GM13976 (cell line): ENCODE data around the gene ZFYVE28.
"Not testable (repeated sequence)": the region's sequence is repeated elsewhere in the genome, so short reads cannot be mapped to it uniquely, and the experiment has no call there.

Experiments
- DNase-seq: peaks from one replicate; pipeline ENCODE4 v3.0.0; 2012; ENCODE audit warnings: low spot score
- in situ Hi-C: fragments of 300-500 bp; cut with MboI; formaldehyde crosslinking; loops from one replicate; pipeline ENCODE4 v1.12.0; 2022; ENCODE audit warnings: low sequenced_read_pairs, mixed read lengths, inconsistent platforms; ENCODE audit not compliant: unreplicated experiment
- TF ChIP-seq, protein P1 (sequence below): IDR thresholded peaks from 2 replicates; pipeline ENCODE4 v1.5.1; 2012; ENCODE audit warnings: borderline replicate concordance, mild to moderate bottlenecking; ENCODE audit not compliant: insufficient read depth; ENCODE audit errors: extremely low read depth, missing control alignments, control extremely low read depth

Gene ZFYVE28

DNA sequence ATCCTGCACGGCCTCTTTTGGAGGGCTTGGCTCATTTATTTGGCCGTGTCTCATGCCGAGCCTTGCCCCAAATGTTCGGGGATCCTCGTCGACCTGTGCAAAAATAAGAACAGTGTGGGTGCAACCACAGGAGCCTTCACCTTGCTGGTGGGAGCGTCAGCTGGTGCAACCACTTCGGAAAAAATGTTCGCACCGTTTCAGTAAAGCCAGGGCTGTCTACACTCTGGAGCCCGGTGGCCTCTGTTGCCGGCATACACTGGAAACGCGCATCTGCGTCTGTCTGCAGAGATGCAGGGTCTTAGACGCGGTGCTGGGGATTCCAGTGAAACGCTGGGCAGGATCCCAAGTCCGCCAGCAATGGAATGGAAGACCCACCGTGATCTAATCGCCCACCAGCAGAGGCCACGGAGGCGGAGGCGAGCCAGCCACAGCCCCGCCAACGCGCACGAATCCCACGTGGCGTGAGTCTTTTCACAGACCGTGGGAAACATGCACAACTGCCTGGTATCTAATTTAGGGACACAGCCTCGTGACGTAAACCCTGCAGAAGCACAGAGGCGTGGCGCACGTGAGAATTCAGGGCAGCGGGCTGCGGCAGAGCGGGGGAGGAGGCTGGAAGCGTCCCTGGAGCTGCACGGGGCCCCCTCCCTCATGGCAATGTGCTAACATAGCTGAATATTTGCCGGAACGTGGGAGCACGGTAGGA lies 142.7 kb downstream of the ZFYVE28 start:
- no peak for DNase-seq
- in situ Hi-C loops, result no loop called here
- TF ChIP-seq, protein P1, sequence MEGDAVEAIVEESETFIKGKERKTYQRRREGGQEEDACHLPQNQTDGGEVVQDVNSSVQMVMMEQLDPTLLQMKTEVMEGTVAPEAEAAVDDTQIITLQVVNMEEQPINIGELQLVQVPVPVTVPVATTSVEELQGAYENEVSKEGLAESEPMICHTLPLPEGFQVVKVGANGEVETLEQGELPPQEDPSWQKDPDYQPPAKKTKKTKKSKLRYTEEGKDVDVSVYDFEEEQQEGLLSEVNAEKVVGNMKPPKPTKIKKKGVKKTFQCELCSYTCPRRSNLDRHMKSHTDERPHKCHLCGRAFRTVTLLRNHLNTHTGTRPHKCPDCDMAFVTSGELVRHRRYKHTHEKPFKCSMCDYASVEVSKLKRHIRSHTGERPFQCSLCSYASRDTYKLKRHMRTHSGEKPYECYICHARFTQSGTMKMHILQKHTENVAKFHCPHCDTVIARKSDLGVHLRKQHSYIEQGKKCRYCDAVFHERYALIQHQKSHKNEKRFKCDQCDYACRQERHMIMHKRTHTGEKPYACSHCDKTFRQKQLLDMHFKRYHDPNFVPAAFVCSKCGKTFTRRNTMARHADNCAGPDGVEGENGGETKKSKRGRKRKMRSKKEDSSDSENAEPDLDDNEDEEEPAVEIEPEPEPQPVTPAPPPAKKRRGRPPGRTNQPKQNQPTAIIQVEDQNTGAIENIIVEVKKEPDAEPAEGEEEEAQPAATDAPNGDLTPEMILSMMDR, result no peak

DNA sequence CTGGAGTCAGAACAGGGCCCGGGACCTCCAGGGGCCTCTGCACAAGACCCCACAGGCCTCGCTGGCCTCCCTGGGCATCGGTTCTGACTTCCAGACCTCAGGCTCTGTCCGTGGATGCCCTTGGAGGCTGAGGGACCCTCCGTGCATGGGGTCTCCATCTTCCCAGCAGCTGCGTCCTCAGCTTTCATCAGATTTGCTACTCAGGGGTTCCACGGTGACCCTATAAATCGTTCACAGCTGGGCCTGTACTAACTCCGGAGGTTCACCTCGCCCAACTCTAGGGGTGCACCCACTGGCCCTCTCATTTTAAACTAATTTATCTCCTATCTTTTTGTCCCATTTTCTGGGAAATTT lies 143.4 kb downstream of the ZFYVE28 start:
- in situ Hi-C loops, DNase-seq: not testable (repeated sequence)

DNA sequence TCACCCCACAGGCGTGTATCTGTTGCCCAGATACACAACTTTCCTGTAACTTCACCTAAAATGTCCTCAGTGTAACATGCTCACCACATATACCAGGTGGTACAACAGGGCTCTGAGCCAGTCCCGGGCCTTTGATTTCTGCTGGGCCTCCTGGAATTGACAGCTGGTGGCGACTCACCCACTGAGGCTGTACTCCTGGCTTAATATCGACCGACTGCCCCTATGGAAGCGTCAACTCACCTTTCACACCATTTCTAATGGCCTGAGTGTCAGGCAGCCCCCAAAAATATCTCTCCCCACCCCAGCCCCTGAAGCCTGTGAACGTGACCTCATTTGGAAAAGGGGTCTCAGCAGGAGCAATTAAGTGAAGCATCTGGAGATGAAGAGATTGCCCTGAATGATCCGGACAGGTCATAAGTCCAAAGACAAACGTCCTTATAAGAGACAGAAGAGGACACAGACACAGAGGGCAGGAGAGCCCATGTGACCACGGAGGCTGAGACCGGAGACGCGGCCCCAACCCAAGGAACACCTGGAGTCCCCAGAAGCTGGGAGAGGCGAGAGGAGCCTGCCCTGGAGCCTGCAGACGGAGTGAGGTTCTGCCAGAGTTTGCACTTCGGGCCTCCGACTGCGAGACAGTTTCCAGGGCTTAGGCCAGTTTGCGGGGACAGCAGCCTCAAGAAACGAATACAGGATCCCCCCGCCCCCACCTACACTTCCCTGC lies 144.0 kb downstream of the ZFYVE28 start:
- in situ Hi-C loops, result no loop called here
- no peak for DNase-seq
- TF ChIP-seq, protein P1, result no peak

DNA sequence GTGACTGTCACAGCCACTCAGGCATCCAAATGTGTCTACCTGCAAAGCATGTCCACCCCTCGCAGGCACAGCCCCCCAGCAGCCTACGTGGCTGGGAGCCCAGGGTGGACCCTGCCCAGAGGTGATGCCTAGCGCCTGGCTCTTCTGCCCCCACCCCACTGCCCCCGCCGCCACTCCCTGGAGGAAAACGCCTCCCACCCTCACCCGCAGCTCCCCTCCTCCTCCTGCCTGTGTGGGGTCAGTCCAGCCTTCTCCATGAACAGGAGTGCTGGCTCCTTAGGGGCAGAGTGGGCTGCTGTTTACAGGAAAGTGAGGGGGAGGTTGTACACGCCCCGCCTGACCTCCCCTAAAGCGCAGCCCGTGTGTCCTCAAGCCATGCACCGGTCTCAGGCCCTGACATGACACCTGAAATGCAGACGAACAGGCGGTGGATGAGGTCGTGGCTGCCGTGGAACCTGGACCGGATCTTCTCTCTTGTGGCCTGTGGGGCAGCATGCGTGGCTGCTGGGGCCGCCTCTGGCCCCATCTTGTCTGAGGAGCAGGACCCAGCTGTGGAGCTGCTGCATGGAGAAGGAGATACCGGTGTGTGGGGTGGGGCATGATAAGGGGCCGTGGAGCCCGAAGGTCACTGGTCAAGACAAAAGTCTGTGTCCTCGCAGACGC lies 144.7 kb downstream of the ZFYVE28 start:
- TF ChIP-seq, protein P1, result no peak
- no peak for DNase-seq
- in situ Hi-C loops, result no loop called here

DNA sequence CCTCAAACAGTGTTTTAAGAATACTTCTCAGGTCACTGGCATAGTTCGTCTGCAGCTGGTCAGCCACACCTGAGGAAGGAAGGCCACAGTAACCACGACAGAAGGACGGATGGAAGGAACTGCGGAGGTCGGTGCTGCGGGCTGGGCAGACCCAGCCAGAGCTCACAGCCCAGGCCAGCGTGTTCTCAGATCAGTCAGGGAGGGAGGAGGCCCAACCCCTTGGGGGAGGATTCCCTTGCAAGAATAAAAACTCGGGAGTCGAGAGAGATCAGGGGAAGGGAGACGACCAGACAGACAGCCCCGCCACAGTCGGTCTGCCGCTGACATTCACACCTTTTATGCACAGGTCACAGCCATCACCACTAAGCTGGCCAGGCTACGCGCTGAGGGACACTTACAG lies 145.2 kb downstream of the ZFYVE28 start:
- in situ Hi-C loops, result no loop called here
- TF ChIP-seq, protein P1, result no peak

DNA sequence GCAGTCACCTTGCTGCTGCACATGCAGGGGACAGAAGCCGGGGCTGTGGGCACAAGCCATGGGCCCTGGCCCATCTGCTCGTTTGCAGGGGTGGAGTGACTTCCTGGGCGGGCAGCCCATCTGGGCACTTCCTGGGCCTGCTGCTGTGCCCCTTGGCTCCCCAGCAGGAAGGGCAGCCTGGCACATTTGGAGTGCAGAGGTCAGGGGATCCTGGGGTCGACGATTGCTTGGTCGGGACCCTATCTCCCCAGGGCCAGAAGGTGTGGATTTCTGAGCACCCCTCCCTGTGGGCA lies 145.7 kb downstream of the ZFYVE28 start:
- TF ChIP-seq, protein P1, result no peak
- in situ Hi-C loops, result no loop called here
- DNase-seq, result no peak

More for the DNA sequence above, 145.2 kb downstream of the ZFYVE28 start:
- DNase-seq, result no peak
